WTC11 (cell line): ENCODE measurements around the gene BCL2L1. TPM values are rescaled to one million over a fixed set of nuclear protein-coding genes. Genes with fewer than 3 reads are reported as not detected.

Source experiments
- ATAC-seq: fragments of 200-7000 bp; cut with Tn5 transposase; 2 replicates; pipeline ENCODE4 v1.10.0; 2021; ENCODE audit warnings: mild to moderate bottlenecking, moderate library complexity
- CTCF ChIA-PET: fragments of 300-600 bp; sonication (Branson Sonifier 250); formaldehyde crosslinking; loops from one replicate; lab custom pipeline; 2021; ENCODE audit warnings: antibody characterized with exemption; lab: Charles Lee
- POLR2A ChIA-PET: fragments of 350-600 bp; sonication (Branson Sonifier 250); formaldehyde crosslinking; loops from one replicate; lab custom pipeline; 2021; ENCODE audit warnings: antibody characterized with exemption; lab: Charles Lee
- DNase-seq: peaks from one replicate; pipeline ENCODE4 v3.0.0; 2021; ENCODE audit warnings: low spot score
- H3K27ac Mint-ChIP-seq: 2 replicates; pipeline ENCODE4 v1.8.0; 2021; ENCODE audit warnings: mixed read lengths
- H3K27me3 Mint-ChIP-seq: 2 replicates; pipeline ENCODE4 v1.8.0; 2021; ENCODE audit warnings: low read depth, mild to moderate bottlenecking, moderate library complexity, mixed read lengths
- H3K36me3 Mint-ChIP-seq: 2 replicates; pipeline ENCODE4 v1.8.0; 2021; ENCODE audit warnings: mixed read lengths
- H3K4me1 Mint-ChIP-seq: 2 replicates; pipeline ENCODE4 v1.8.0; 2022; ENCODE audit warnings: mixed read lengths
- H3K4me3 Mint-ChIP-seq: 2 replicates; pipeline ENCODE4 v1.8.0; 2021; ENCODE audit warnings: mild to moderate bottlenecking, moderate library complexity, mixed read lengths
- H3K9me3 Mint-ChIP-seq: 2 replicates; pipeline ENCODE4 v1.8.0; 2021; ENCODE audit warnings: mixed read lengths
- AR ChIP-seq: fragments of 250-450 bp; sonication (Bioruptor Pico); IDR thresholded peaks from 2 replicates; pipeline ENCODE4 v1.9.0; 2021; ENCODE audit warnings: mild to moderate bottlenecking
- ATF3 ChIP-seq: sonication (generic); formaldehyde crosslinking; conservative IDR thresholded peaks from 2 replicates; pipeline ENCODE4 v1.8.1; 2022; ENCODE audit warnings: mild to moderate bottlenecking, missing genetic modification reagents
- GTF2I ChIP-seq: fragments of 250-450 bp; sonication (Bioruptor Pico); conservative IDR thresholded peaks from 2 replicates; pipeline ENCODE4 v1.4.0; 2021; ENCODE audit warnings: mild to moderate bottlenecking
- KAT7 ChIP-seq: sonication (generic); formaldehyde crosslinking; IDR thresholded peaks from 2 replicates; pipeline ENCODE4 v1.8.1; 2023; ENCODE audit warnings: missing genetic modification reagents, mild to moderate bottlenecking, borderline replicate concordance
- MYBL2 ChIP-seq: sonication (generic); formaldehyde crosslinking; IDR thresholded peaks from 2 replicates; pipeline ENCODE4 v1.8.1; 2023; ENCODE audit warnings: mild to moderate bottlenecking, moderate library complexity, missing genetic modification reagents
- OVOL2 ChIP-seq: fragments of 250-450 bp; sonication (Bioruptor Pico); IDR thresholded peaks from 2 replicates; pipeline ENCODE4 v1.9.0; 2021; ENCODE audit warnings: mild to moderate bottlenecking, borderline replicate concordance
- USF1 ChIP-seq: sonication (generic); formaldehyde crosslinking; IDR thresholded peaks from 2 replicates; pipeline ENCODE4 v1.8.0; 2022; ENCODE audit warnings: mild to moderate bottlenecking, missing genetic modification reagents
- ZNF138 ChIP-seq: sonication (generic); formaldehyde crosslinking; conservative IDR thresholded peaks from 2 replicates; pipeline ENCODE4 v1.8.1; 2022; ENCODE audit warnings: mild to moderate bottlenecking, moderate library complexity, missing genetic modification reagents
- ZNF263 ChIP-seq: sonication (generic); formaldehyde crosslinking; IDR thresholded peaks from 2 replicates; pipeline ENCODE4 v1.8.1; 2022; ENCODE audit warnings: low read depth, mild to moderate bottlenecking, moderate library complexity, missing genetic modification reagents
- ZNF423 ChIP-seq: fragments of 250-450 bp; sonication (Bioruptor Pico); IDR thresholded peaks from 2 replicates; pipeline ENCODE4 v2.1.2; 2022; ENCODE audit warnings: mild to moderate bottlenecking, moderate library complexity
- total RNA-seq: library from RNA; stranded (reverse); gene quantifications from 3 replicates; pipeline ENCODE4 v1.2.3, GENCODE V29; 2021
- TF ChIP-seq, protein P1 (sequence below): sonication (generic); formaldehyde crosslinking; conservative IDR thresholded peaks from 2 replicates; pipeline ENCODE4 v1.8.1; 2023; ENCODE audit warnings: mild to moderate bottlenecking, low read depth, missing genetic modification reagents, moderate library complexity
- TF ChIP-seq, protein P2 (sequence below): fragments of 250-450 bp; sonication (Bioruptor Pico); IDR thresholded peaks from 2 replicates; pipeline ENCODE4 v1.9.0; 2021; ENCODE audit warnings: mild to moderate bottlenecking
- TF ChIP-seq, protein P3 (sequence below): sonication (generic); formaldehyde crosslinking; IDR thresholded peaks from 2 replicates; pipeline ENCODE4 v1.8.1; 2023; ENCODE audit warnings: mild to moderate bottlenecking, missing genetic modification reagents
- TF ChIP-seq, protein P4 (sequence below): sonication (generic); formaldehyde crosslinking; IDR thresholded peaks from 2 replicates; pipeline ENCODE4 v1.8.1; 2022; ENCODE audit warnings: low read depth, mild to moderate bottlenecking, moderate library complexity, missing genetic modification reagents, borderline replicate concordance

BCL2L1 gene
- total RNA-seq, 1 experiment from 2014 or later = 62.0 TPM

DNA sequence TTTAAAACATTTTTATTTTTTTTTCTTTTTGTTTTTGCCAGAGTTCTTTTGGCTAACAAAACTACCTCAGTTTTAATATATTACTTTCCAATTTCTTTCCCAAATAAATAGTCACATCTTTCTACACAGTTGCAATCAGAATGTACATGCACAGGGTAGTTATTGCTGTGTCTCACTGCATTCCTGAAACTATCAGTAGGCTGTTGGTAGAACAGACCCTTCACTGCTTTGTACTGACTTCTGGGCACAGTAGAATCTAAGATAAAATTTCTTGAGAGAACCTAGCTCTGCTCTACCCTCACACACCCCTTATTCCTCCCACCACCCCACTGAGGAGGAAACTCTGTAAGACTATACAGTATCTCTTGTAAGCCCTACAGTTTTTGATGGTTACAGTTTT, 36.3 kb upstream of the BCL2L1 start (continued):
- TF ChIP-seq USF1 (no peak), OVOL2 (CRISPR knock-in tag) (no peak), ZNF138 (CRISPR knock-in tag) (no peak), MYBL2 (CRISPR knock-in tag) (no peak), AR (CRISPR knock-in tag) (no peak)
- TF ChIP-seq, protein P1, sequence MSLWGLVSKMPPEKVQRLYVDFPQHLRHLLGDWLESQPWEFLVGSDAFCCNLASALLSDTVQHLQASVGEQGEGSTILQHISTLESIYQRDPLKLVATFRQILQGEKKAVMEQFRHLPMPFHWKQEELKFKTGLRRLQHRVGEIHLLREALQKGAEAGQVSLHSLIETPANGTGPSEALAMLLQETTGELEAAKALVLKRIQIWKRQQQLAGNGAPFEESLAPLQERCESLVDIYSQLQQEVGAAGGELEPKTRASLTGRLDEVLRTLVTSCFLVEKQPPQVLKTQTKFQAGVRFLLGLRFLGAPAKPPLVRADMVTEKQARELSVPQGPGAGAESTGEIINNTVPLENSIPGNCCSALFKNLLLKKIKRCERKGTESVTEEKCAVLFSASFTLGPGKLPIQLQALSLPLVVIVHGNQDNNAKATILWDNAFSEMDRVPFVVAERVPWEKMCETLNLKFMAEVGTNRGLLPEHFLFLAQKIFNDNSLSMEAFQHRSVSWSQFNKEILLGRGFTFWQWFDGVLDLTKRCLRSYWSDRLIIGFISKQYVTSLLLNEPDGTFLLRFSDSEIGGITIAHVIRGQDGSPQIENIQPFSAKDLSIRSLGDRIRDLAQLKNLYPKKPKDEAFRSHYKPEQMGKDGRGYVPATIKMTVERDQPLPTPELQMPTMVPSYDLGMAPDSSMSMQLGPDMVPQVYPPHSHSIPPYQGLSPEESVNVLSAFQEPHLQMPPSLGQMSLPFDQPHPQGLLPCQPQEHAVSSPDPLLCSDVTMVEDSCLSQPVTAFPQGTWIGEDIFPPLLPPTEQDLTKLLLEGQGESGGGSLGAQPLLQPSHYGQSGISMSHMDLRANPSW (CRISPR knock-in tag) = no peak

DNA sequence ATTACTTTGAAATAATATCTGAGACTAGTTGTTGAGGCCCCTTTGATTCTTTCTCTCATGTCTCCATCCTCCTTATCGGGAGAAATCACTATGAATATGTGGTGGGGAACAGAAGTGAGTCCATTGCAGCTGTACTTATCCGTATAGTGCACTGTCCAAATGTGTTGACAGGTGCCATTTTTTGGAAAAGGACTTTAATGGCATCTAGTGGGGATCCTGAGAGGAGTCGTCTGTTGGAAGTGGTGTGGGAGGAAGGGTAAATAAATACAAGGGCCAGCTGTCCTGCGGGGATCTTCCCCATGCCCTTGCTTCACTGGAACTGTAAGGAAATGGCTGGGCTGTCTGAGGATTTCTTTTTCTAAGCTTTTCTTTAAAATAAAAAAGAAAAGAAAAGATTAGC, 35.9 kb upstream of the BCL2L1 start:
- Mint-ChIP-seq H3K9me3 (no peaks in the 10 kb centered on the region), H3K4me3 (no peak overlapping the region), H3K27ac (peak overlapping the region; percentile 80; the same call in 1 of the 2 replicates)
- POLR2A ChIA-PET = no interaction called here
- CTCF ChIA-PET = interaction anchor here (0.6 kb wide), 1 partner anchor 35 kb away, joined by 4 read pairs; no protein-coding TSS in a partner anchor
- TF ChIP-seq, protein P2, sequence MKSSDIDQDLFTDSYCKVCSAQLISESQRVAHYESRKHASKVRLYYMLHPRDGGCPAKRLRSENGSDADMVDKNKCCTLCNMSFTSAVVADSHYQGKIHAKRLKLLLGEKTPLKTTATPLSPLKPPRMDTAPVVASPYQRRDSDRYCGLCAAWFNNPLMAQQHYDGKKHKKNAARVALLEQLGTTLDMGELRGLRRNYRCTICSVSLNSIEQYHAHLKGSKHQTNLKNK = no peak
- no peak for TF ChIP-seq GTF2I
- TF ChIP-seq KAT7 = no peak
- TF ChIP-seq ZNF423 (CRISPR knock-in tag) = no peak
- TF ChIP-seq ZNF263 (CRISPR knock-in tag) = no peak
- TF ChIP-seq ATF3 (CRISPR knock-in tag) = no peak
- TF ChIP-seq, protein P3, sequence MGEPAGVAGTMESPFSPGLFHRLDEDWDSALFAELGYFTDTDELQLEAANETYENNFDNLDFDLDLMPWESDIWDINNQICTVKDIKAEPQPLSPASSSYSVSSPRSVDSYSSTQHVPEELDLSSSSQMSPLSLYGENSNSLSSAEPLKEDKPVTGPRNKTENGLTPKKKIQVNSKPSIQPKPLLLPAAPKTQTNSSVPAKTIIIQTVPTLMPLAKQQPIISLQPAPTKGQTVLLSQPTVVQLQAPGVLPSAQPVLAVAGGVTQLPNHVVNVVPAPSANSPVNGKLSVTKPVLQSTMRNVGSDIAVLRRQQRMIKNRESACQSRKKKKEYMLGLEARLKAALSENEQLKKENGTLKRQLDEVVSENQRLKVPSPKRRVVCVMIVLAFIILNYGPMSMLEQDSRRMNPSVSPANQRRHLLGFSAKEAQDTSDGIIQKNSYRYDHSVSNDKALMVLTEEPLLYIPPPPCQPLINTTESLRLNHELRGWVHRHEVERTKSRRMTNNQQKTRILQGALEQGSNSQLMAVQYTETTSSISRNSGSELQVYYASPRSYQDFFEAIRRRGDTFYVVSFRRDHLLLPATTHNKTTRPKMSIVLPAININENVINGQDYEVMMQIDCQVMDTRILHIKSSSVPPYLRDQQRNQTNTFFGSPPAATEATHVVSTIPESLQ (CRISPR knock-in tag) = no peak
- TF ChIP-seq, protein P4, sequence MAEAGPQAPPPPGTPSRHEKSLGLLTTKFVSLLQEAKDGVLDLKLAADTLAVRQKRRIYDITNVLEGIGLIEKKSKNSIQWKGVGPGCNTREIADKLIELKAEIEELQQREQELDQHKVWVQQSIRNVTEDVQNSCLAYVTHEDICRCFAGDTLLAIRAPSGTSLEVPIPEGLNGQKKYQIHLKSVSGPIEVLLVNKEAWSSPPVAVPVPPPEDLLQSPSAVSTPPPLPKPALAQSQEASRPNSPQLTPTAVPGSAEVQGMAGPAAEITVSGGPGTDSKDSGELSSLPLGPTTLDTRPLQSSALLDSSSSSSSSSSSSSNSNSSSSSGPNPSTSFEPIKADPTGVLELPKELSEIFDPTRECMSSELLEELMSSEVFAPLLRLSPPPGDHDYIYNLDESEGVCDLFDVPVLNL = no peak
- TF ChIP-seq, all 79 proteins: peak for 0
- H3K4me1 Mint-ChIP-seq = peaks cover 6% of the 10 kb centered on the region
- peaks cover 53% of the 10 kb centered on the region for H3K36me3 Mint-ChIP-seq
- no peaks in the 10 kb centered on the region for H3K27me3 Mint-ChIP-seq
- no peak for ATAC-seq
- DNase-seq = no peak
